GM06990 (cell line): ENCODE measurements around the gene SAMMSON.

Experiments
- DNase-seq: peaks from one replicate; pipeline ENCODE4 v3.0.0-alpha.2; 2011; ENCODE audit not compliant: insufficient read length; ENCODE audit errors: extremely low read depth
- H3K27me3 ChIP-seq: replicated peaks from 2 replicates; pipeline ENCODE4 v1.6.0; 2011; ENCODE audit warnings: low read length; ENCODE audit not compliant: control insufficient read depth, insufficient read depth
- H3K36me3 ChIP-seq: 2 replicates; pipeline ENCODE4 v1.5.1; 2011; ENCODE audit warnings: low read length; ENCODE audit not compliant: control insufficient read depth, insufficient read depth
- H3K4me3 ChIP-seq: replicated peaks from 2 replicates; pipeline ENCODE4 v1.5.1; 2011; ENCODE audit warnings: low read depth, mild to moderate bottlenecking, control low read depth, low read length
- TF ChIP-seq, protein P1 (sequence below): IDR thresholded peaks from 2 replicates; pipeline ENCODE4 v1.5.1; 2011; ENCODE audit warnings: low read length, control low read depth, mild to moderate bottlenecking, inconsistent platforms; ENCODE audit not compliant: insufficient read depth, poor library complexity, severe bottlenecking

SAMMSON gene

DNA sequence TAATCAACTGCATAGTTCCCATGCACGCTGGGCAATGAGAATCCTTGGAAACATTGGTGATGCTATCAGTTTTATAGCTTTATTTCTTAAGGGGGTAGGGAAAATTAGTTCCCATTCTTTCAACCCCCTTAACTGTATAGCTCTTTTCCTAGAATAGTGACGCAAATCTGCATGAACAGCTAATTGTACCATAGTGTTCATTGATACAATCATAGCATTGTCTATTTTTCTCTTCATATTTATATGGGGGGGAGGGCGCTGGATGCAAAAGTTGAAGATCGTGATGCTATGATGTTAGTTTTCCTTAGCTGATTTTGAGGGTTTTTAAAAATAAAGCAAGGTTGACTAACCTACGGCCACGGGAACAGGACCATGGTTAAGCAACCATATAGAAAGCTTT, 32.4 kb upstream of the SAMMSON start:
- H3K4me3 ChIP-seq, result no peak overlapping the region
- H3K27me3 ChIP-seq, result no peaks in the 10 kb centered on the region
- no peaks in the 10 kb centered on the region for H3K36me3 ChIP-seq
- TF ChIP-seq, protein P1, sequence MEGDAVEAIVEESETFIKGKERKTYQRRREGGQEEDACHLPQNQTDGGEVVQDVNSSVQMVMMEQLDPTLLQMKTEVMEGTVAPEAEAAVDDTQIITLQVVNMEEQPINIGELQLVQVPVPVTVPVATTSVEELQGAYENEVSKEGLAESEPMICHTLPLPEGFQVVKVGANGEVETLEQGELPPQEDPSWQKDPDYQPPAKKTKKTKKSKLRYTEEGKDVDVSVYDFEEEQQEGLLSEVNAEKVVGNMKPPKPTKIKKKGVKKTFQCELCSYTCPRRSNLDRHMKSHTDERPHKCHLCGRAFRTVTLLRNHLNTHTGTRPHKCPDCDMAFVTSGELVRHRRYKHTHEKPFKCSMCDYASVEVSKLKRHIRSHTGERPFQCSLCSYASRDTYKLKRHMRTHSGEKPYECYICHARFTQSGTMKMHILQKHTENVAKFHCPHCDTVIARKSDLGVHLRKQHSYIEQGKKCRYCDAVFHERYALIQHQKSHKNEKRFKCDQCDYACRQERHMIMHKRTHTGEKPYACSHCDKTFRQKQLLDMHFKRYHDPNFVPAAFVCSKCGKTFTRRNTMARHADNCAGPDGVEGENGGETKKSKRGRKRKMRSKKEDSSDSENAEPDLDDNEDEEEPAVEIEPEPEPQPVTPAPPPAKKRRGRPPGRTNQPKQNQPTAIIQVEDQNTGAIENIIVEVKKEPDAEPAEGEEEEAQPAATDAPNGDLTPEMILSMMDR, result no peak
- no peak for DNase-seq

DNA sequence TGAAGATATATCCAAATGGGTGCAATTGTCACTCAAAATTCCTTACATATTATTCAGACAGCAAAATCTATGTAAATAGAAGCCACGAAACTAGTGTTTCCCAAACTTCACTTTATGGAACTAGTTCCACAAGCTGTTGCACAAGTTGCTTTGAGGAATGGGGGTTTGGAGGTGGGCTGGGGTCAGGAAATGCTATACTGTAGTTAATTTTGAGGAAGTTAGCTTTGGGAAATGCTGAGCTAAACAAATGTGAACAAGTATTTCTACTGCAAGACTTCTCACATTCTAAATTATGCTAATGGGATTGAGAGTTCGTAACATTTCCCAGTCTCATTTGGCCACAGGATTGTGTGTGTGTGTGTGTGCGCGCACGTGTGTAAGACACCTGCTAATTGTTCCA, 28.7 kb upstream of the SAMMSON start:
- no peaks in the 10 kb centered on the region for H3K36me3 ChIP-seq
- H3K4me3 ChIP-seq, result no peak overlapping the region
- DNase-seq, result no peak
- TF ChIP-seq, protein P1, result no peak
- H3K27me3 ChIP-seq, result no peaks in the 10 kb centered on the region

DNA sequence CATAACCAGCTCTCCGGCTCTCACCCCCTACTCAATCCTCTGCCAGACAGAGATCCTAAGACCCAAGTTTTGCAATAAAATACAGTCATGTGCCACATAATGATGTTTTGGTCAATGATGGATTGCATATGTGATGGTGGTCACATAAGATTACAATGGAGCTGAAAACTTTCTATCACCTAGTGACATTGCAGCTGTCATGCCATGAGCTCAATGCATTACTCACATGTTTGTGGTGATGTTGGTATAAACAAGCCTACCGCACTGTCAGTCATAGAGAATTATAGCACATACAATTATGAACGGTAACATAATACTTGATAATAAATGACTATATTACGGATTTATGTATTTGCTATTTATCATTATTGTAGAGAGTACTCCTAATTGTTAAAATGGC, 26.9 kb upstream of the SAMMSON start:
- no peaks in the 10 kb centered on the region for H3K36me3 ChIP-seq
- TF ChIP-seq, protein P1, result no peak
- H3K27me3 ChIP-seq, result no peaks in the 10 kb centered on the region
- DNase-seq, result no peak
- no peak overlapping the region for H3K4me3 ChIP-seq

DNA sequence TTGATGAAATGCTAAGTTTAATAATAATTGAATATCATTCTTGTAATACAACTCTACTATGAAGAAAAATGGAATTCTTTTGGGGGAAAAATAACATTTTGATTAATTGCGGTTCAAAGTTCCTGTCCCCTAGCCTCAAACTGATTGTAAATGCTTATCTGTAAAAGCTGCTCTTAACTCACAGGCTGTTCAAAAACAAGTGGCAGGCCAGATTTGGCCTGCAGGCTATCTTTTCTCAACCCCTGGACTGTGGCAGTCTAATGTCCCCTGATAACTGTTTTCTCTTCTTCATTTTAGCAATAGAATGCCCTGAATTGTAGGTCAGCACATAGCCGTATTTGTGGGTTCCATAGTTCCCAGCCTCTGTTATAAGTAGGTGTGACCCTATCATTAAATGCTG, 23.5 kb upstream of the SAMMSON start:
- DNase-seq, result no peak
- Histone ChIP-seq H3K4me3 (no peak overlapping the region), H3K27me3 (no peaks in the 10 kb centered on the region), H3K36me3 (no peaks in the 10 kb centered on the region)
- TF ChIP-seq, protein P1, result no peak

DNA sequence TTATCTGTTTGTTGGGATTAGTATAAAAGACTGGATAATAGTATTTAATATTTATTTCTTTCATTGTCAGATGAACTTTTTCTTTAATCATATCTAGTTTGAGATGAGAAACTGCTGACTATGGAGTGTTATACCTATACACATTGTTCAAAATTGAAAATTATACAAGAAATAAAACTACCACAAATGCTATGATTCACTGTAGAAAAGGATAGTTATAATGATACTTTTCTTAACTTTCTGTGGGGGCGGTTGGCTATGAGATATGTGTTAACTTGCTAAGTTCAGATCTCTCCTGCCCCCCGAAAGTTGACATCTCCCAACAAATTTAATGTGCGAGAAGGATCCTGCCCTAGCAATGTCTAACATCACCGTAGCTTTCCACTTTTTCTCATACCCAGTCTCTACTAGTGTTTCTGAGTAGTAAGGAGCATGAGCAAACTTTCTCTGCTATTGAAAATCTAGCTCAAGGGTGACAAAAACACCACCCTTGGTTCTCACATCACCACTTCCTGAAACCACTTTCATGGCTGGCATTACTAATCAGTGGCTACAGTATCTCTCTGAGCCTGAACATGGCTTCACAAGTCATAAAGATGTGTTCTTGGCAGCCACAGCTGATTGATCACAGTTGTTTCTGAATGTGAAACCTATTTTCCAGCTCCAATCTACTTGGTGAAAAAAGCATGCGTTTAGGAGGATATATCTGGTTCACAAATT, 15.8 kb upstream of the SAMMSON start:
- Histone ChIP-seq H3K36me3 (no peaks in the 10 kb centered on the region), H3K4me3 (no peak overlapping the region), H3K27me3 (no peaks in the 10 kb centered on the region)
- DNase-seq, result no peak
- TF ChIP-seq, protein P1, result no peak

DNA sequence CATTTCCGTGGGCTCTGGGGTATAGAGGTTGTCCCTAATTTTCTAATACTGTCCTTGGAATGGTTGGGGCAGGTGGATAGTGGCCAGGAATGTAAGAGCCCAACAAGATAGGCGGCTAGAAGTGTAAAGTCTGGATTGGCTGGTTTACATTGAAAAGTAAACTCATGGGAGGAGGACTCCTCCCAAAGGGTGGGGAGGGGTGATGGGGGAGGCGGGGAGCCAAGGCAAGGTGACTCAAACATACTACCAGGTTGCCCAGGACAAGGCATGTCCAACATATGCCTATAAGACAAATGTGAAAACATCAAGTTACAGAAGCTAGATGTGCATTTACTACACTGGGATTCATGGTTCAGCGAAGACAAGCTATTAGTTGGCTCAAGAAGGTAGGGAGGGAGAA, 14.3 kb upstream of the SAMMSON start:
- TF ChIP-seq, protein P1, result no peak
- Histone ChIP-seq H3K36me3 (no peaks in the 10 kb centered on the region), H3K27me3 (no peaks in the 10 kb centered on the region), H3K4me3 (no peak overlapping the region)
- DNase-seq, result no peak
